ENCODE measurements around the gene PLOD3. TPM values are rescaled to one million over a fixed set of nuclear protein-coding genes. Genes with fewer than 3 reads are reported as not detected.

Gene PLOD3
- total and polyA plus RNA-seq, 2 of the 8 experiments (the other 6 are each of a cell fraction or from before 2014, with no cell fraction given): 28.4 to 47.2 TPM

- Histone ChIP-seq H2AFZ (ENCODE audit: low read length) (no peak overlapping the region), H3K9ac (replicated peaks in 1 of 4; ENCODE audit: extremely low read depth in 1 of 4, low read depth in 3 of 4, low read length in 3 of 4) (no peak overlapping the region), H3K23me2 (ENCODE audit: low read depth, low read length) (peaks cover 6% of the 10 kb centered on the region; the same call in 1 of the 2 replicates), H3K4me2 (ENCODE audit: insufficient read depth in 1 of 2, low read depth in 2 of 2, low read length in 2 of 2) (no peak overlapping the region), H3K4me1 (replicated peaks in 1 of 4; ENCODE audit: control insufficient read depth in 3 of 4, insufficient read depth in 4 of 4, low read length in 3 of 4) (peaks cover 0 to 24% (median 12%) of the 10 kb centered on the region in 4 experiments; a peak in 6 of 7 replicates), H2AK5ac (ENCODE audit: low read depth, low read length) (no peak overlapping the region), H3K79me1 (ENCODE audit: low read depth, low read length) (no peaks in the 10 kb centered on the region), H4K8ac (ENCODE audit: extremely low read depth, insufficient read depth, low read length) (no peak overlapping the region), H4K20me1 (replicated peaks in 1 of 2; ENCODE audit: control insufficient read depth in 1 of 2, insufficient read depth in 2 of 2, low read length in 2 of 2) (peaks cover 0 to 11% of the 10 kb centered on the region in 2 experiments), H4K91ac (replicated peaks; ENCODE audit: insufficient read length, low read length) (no peak overlapping the region), H2BK5ac (ENCODE audit: low read depth, low read length) (no peak overlapping the region), H3K23ac (ENCODE audit: insufficient read length) (no peak overlapping the region), H3K27ac (ENCODE audit: low read depth, low read length) (no peak overlapping the region), H3K36me3 (ENCODE audit: control insufficient read depth in 2 of 4, insufficient read depth in 4 of 4, low read length in 3 of 4) (no peaks in the 10 kb centered on the region; a peak in 3 of 8 replicates), H3K4ac (replicated peaks; ENCODE audit: insufficient read length, low read depth, low read length) (no peak overlapping the region), H2BK12ac (ENCODE audit: low read depth, low read length) (0 out of 2 replicates have a peak overlapping the region, but pooled peaks have one; percentile 9), H2BK120ac (replicated peaks; ENCODE audit: low read depth, low read length) (no peak overlapping the region), H3K9me3 (ENCODE audit: insufficient read depth in 2 of 2, low read depth in 1 of 2, low read length in 1 of 2) (no peaks in the 10 kb centered on the region), H2BK15ac (ENCODE audit: low read length) (0 out of 2 replicates have a peak overlapping the region, but pooled peaks have one; percentile 75), H3K56ac (replicated peaks; ENCODE audit: insufficient read length, low read depth, low read length) (no peak overlapping the region), H3K18ac (ENCODE audit: extremely low read depth, low read length) (no peak overlapping the region), H4K5ac (ENCODE audit: insufficient read length, low read depth, low read length) (no peak overlapping the region), H3K79me2 (ENCODE audit: control insufficient read depth in 1 of 2, insufficient read depth in 2 of 2, low read length in 2 of 2) (no peaks in the 10 kb centered on the region), H3K4me3 (ENCODE audit: extremely low read depth in 1 of 4, insufficient read depth in 2 of 4, low read depth in 3 of 4, low read length in 4 of 4) (no peak overlapping the region), H3K27me3 (replicated peaks in 1 of 4; ENCODE audit: control insufficient read depth in 3 of 4, extremely low read depth in 1 of 4, insufficient read depth in 3 of 4, low read length in 3 of 4) (no peaks in the 10 kb centered on the region), H2BK20ac (ENCODE audit: low read length) (no peak overlapping the region), H3K14ac (ENCODE audit: insufficient read length) (no peak overlapping the region)
- no peak for FAIRE-seq
- ChIA-PET POLR2A (ENCODE audit: partially characterized antibody) (interaction anchor here (0.7 to 3.9 kb wide), 7 partner anchors 8 to 71 kb away, joined by 3 to 23 read pairs (median 4); partner anchors contain the start of gene FIS1), CTCF (ENCODE audit: partially characterized antibody) (interaction anchor here (0.6 to 6.5 kb wide), 23 partner anchors 9 to 272 kb away, joined by 3 to 69 read pairs (median 4); partner anchors contain the start of genes FIS1, PLOD3 and ZNHIT1)
- WGBS, 2 experiments (ENCODE audit: extremely low coverage in 1 of 2, insufficient coverage in 1 of 2, insufficient read length in 1 of 2, insufficient replicate concordance in 2 of 2, low coverage in 1 of 2, low lambda C conversion rate in 2 of 2, missing lambda C conversion rate in 1 of 2): 74% methylated on average over 11 of the region's 11 CpGs; no CpG with 5 or more reads in 1 of the 2 experiments
- TF ChIP-seq CTCF (IDR thresholded peaks at IDR 0.05; ENCODE audit: control extremely low read depth in 1 of 3, insufficient read depth in 1 of 3, low read depth in 1 of 3, low read length in 3 of 3) (peak in 2 of 3 experiments; percentile 73; a peak in 3 of 4 replicates), RAD21 (IDR thresholded peaks at IDR 0.05 in 1 of 2, conservative IDR thresholded peaks at IDR 0.05 in 1 of 2; ENCODE audit: low read depth in 2 of 2, low read length in 2 of 2) (peak; percentile 69 to 78), BRCA1 (IDR thresholded peaks at IDR 0.05; ENCODE audit: low read depth, low read length) (no peak)
- DNase-seq (ENCODE audit: low read depth in 1 of 2, low spot score in 2 of 2): peak in 1 of 2 experiments; percentile 63
These were observed 17.7 kb upstream of the PLOD3 start for GRCh38 chr7:101235050-101235449.
